NOMO-1 treated with DMSO at 0.1 percent for 48 hours (cell line): ENCODE data around the gene GRPEL2.
"Not testable (repeated sequence)": the region's sequence is repeated elsewhere in the genome, so short reads cannot be mapped to it uniquely, and the experiment has no call there.

Experiments
- DNase-seq: peaks from one replicate; lab custom pipeline; 2025; ENCODE audit not compliant: unreplicated experiment; lab: John Stamatoyannopoulos, UW

The GRPEL2 gene

GRCh38 chr5:149375434-149375833, 30.1 kb downstream of the GRPEL2 start:
- no peak for DNase-seq

GRCh38 chr5:149376104-149376503, 30.8 kb downstream of the GRPEL2 start:
- DNase-seq: no peak

- DNase-seq: no peak
Observed at GRCh38 chr5:149376711-149377447, 31.6 kb downstream of the GRPEL2 start.

- DNase-seq: no peak
Observed at GRCh38 chr5:149378241-149378820, 33.0 kb downstream of the GRPEL2 start.

GRCh38 chr5:149379177-149379761, 34.0 kb downstream of the GRPEL2 start, which contains the start of gene IL17B:
IL17B (minus strand) TSS chr5:149379292; CDS start chr5:149379225, 67 bp downstream.
- no peak for DNase-seq

- DNase-seq: no peak
Observed at GRCh38 chr5:149379818-149380374, 34.6 kb downstream of the GRPEL2 start.

DNA sequence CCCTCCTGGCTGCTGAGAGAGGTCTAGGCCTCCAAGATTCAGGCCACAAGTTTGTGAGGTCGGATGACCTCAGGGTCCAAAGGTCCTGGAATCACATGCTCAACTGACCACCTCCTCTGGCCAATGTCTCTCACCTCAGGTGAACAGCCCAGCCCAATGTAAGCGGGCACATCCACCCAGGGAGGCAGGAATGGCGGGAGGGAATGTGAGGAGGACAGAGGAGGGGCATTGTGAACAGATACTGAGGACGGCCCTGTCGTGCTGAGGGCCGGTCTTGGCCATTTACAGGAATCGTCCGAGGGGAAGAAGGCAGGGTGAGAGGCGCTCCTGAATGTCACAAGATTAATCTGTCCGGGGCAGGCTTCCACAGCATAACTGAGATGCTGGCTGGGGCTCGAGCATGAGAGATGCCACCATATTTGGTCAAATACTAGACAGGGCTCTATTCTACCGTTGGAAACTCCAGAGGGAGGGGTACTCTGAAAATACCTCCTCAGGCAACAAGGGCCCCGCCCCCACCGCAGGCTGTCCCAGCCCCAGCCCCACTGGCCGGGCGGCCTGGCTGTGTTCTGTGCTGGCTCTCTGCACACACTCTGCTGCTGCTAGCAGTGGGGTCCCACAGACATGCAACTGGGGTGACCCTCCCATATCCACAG, 35.3 kb downstream of the GRPEL2 start:
- no peak for DNase-seq

GRCh38 chr5:149381261-149381985, 36.1 kb downstream of the GRPEL2 start:
- DNase-seq: no peak

DNA sequence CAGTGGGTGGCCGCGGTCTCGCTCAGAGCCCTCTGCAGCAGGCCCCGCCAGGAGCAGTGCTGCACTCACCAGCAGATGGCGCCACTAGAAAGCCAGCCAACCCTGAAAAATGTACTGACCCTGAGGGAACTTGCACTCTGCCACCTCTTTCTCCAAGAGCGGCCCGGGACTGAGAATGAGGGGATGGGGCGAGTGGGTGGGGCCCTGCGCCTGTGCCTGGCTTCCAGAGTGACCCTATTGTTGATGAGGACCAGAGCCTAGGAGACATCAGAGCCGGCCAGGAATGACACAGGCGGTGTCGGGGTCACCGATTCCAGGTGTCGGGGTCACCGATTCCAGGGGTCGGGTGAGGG, 36.7 kb downstream of the GRPEL2 start:
- peak; percentile 50 for DNase-seq

- no peak for DNase-seq
Observed at GRCh38 chr5:149382517-149383220, 37.4 kb downstream of the GRPEL2 start.

DNA sequence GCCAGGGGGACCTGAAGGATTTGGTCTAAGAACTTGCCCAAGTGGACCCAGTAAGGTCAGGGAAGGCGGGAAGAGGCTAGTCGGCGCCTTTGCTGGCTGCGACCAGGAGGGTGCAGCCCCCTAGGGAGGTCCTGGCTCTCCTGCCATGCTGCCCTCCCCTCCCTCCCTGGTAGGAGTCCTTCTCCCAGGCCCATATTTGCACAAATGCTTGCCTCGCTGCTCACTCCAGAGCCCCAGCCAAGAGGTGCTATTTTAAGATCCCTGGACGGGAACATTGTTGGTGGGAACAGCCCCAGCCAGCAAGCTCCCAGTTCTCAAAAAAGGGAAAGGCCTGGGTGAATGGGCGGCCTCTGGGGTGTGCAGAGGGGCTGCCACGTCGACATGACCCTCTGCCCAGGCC, 38.1 kb downstream of the GRPEL2 start:
- no peak for DNase-seq

- DNase-seq: no peak
Observed at GRCh38 chr5:149386166-149386565, 40.9 kb downstream of the GRPEL2 start.

DNA sequence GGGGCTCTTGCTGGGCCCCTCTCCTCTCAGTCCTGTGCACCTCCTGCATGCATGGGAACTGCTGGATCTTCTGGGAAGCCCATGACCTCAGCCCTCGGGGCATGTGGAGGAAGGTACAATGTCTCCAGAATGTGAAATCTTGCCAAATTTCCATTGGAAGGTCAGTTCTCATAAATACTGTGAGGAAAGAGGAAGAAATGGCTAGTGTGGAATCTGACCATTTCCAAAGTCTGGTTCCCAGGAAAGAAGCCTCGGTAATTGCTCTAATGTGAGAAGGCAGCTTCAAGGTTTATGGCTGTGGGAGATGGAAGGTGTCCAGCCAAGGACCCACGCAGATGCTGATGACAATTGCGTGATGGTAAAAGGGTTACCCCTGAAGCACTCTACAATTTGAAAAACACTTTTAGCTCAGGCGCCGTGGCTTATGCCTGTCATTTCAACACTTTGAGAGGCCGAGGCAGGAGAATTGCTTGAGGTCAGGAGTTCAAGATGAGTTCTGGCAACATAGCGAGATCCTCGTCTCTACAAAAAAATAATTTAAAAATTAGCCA, 41.9 kb downstream of the GRPEL2 start:
- no peak for DNase-seq

DNA sequence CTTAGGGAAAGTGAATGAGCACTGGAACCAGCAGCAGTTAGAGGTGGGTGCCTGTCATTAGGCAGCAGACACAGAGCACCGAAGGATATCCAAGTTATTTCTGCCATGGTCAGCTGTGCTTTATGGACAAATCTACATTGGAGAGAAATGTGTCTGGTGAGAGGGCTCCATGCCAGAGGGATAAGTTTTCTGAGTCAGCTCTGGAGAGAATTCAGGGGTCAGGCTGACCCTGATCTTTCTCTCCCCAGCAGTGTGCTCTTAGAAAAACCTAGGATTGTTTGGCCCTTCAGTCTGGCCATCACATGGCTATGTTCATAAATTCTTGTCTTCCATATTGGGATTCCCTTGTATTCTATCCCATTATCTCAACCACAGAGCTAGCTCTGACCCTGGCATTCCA, 42.7 kb downstream of the GRPEL2 start:
- DNase-seq: no peak

DNA sequence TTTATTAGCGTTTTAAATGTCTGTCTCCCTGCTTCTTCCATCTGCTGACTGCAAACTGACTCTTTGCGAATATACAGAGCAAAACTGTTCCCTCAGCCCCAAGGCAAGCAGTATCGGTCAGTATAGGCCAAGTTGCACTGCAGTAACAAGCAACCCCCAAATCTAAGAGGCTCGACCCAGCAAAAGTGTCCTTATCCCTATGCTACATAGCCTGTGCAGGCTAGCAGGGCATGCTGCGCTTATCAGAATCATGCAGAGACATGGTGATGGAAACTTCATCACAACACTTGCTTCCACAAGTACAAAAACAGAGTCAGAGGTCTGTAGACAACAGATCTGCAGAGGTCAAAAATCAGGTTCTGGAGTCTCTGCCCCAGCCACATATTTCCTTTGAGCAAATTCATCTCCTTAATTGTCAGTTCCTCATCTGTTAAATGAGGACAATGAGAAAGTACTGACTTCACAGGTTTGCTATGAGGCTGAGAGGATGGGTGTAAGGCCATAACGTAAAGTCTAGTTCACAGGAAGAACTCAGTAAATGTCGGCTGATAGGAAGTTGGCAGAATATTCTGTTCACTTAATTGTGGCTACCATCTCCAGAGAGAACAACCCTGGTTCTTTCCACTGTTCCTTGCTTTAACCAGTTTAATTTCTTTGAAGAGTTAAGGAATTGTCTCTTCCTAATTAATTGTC, 43.3 kb downstream of the GRPEL2 start:
- no peak for DNase-seq

DNA sequence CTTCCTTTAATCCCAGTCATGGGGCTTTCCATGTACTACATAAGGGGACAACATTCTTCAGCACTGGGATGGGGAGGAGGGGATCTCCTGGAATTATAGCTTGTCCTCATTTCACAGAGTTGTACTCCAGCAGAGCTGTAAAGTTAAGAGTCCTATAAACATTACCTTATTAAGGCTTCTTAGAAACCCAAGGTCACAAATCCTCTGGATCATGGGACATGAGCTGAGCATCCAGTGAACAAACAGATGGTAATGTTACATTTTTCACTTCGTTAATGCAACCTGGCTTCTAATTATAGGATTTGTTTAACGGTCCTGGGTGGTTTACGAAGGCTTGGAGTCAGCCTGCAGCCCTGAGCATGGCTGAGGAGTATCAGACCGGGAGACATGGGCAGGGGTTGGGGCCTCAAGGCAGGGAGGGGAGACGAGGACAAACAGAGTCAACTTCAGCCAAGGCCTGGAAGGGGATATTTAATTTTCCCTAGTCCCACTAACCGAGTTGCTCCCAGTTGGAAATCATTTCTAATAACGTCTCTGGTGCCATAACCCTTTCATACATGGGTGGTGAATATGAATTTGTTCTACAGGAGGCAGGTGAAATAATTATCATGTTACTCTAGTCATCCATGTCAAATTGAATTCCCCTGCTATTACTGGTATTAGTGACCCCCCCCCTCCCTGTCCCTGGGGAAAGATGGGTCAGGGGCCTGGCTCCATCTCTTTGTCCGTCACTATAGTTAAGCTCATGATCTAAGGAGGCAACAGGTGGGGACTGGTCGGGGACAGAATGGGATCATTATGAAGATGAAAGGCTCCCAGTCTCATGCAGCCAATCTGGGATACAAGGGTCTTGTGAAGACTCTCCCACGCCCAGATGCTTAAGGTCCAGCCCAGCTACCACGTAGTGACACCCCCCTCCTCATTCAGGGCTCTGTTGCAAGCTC, 44.5 kb downstream of the GRPEL2 start:
- DNase-seq: no peak

DNA sequence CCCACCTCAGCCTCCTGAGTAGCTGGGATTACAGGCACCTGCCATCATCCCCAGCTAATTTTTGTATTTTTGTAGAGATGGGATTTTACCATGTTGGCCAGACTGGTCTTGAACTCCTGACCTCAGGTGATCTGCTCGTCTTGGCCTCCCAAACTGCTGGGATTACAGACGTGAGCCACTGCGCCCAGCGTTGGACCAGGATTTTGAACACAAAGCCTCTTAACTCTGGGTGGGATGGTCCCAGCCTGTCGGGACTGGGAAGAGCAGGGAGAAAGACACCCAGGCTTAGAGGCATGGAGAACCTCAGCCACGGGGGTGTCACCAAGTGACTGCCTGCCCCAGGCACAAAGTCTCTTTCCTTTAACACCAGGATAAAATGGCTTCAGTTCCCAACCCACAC, 45.8 kb downstream of the GRPEL2 start:
- not testable (repeated sequence) for DNase-seq

DNA sequence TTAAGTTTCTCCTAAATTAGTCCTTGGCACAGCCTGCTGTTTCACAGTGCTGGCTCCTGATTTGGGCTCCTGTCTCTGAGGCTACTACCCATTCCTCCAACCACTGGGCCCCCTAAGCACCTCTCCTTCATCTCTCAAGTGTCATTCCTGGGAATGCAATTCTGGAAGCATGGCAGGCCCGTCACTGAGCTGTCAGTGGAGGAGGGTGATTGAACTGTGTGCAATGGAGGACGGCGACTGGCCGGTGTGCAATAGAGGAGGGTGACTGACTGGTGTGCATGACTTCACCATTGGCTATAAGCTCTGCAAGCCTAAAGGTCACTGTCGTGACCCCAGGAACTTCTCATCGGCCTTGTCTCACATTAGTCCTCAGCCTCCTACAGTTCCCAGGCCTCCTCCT, 46.2 kb downstream of the GRPEL2 start:
- no peak for DNase-seq
